ENCODE data around the gene KCNS3.

- TF ChIP-seq POLR2A (IDR thresholded peaks at IDR 0.05) (no peak), EP300 (IDR thresholded peaks at IDR 0.05; ENCODE audit: low read depth) (no peak), POLR2AphosphoS5 (IDR thresholded peaks at IDR 0.05) (no peak)
- TF ChIP-seq, protein P1, sequence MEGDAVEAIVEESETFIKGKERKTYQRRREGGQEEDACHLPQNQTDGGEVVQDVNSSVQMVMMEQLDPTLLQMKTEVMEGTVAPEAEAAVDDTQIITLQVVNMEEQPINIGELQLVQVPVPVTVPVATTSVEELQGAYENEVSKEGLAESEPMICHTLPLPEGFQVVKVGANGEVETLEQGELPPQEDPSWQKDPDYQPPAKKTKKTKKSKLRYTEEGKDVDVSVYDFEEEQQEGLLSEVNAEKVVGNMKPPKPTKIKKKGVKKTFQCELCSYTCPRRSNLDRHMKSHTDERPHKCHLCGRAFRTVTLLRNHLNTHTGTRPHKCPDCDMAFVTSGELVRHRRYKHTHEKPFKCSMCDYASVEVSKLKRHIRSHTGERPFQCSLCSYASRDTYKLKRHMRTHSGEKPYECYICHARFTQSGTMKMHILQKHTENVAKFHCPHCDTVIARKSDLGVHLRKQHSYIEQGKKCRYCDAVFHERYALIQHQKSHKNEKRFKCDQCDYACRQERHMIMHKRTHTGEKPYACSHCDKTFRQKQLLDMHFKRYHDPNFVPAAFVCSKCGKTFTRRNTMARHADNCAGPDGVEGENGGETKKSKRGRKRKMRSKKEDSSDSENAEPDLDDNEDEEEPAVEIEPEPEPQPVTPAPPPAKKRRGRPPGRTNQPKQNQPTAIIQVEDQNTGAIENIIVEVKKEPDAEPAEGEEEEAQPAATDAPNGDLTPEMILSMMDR (IDR thresholded peaks at IDR 0.05): no peak
Observed at GRCh38 chr2:17933256-17933655, 54.8 kb downstream of the KCNS3 start.

Measured in transverse colon (tissue), 4 donors.